Calu3 (cell line): ENCODE measurements around the gene ASIC2. TPM values are rescaled to one million over a fixed set of nuclear protein-coding genes. Genes with fewer than 3 reads are reported as not detected.

ENCODE experiments used
- BruUV-seq: library from RNA; stranded (reverse); fragments of 400-500 nt; replicated peaks from 2 replicates; lab custom pipeline; 2021; lab: Mats Ljungman, UMichigan
- CTCF ChIA-PET: fragments of 300-600 bp; sonication (Branson Sonifier 250); formaldehyde crosslinking; loops from one replicate; lab custom pipeline; 2022; ENCODE audit warnings: antibody characterized with exemption; lab: Charles Lee
- DNase-seq: peaks from one replicate; pipeline ENCODE4 v3.0.0; 2022
- H3K27ac Mint-ChIP-seq: one replicate; pipeline ENCODE4 v1.8.0; 2022; ENCODE audit warnings: mixed read lengths; ENCODE audit not compliant: unreplicated experiment
- H3K27me3 Mint-ChIP-seq: one replicate; pipeline ENCODE4 v1.8.0; 2022; ENCODE audit warnings: mixed read lengths; ENCODE audit not compliant: unreplicated experiment
- H3K36me3 Mint-ChIP-seq: one replicate; pipeline ENCODE4 v1.8.0; 2022; ENCODE audit warnings: mild to moderate bottlenecking, moderate library complexity, mixed read lengths; ENCODE audit not compliant: insufficient read depth, unreplicated experiment
- H3K4me1 Mint-ChIP-seq: one replicate; pipeline ENCODE4 v1.8.0; 2022; ENCODE audit warnings: mild to moderate bottlenecking, low read depth, mixed read lengths; ENCODE audit not compliant: unreplicated experiment
- H3K4me3 Mint-ChIP-seq: one replicate; pipeline ENCODE4 v1.8.0; 2022; ENCODE audit warnings: mild to moderate bottlenecking, low read depth, moderate library complexity, mixed read lengths; ENCODE audit not compliant: unreplicated experiment
- H3K9me3 Mint-ChIP-seq: one replicate; pipeline ENCODE4 v1.8.0; 2022; ENCODE audit warnings: low read depth, mixed read lengths; ENCODE audit not compliant: unreplicated experiment
- intact Hi-C: fragments of 100-400 bp; cut with micrococcal nuclease; formaldehyde crosslinking; loops from one replicate; pipeline ENCODE4 v1.10.0; 2022; ENCODE audit not compliant: unreplicated experiment
- total RNA-seq: library from RNA; stranded (reverse); gene quantifications from 2 replicates; pipeline ENCODE4 v1.2.3, GENCODE V29; 2022
- TF ChIP-seq, protein P1 (sequence below): fragments of 200-600 bp; IDR thresholded peaks from one replicate; pipeline ENCODE4 v1.8.0; 2022; ENCODE audit warnings: antibody characterized with exemption; ENCODE audit not compliant: unreplicated experiment

The ASIC2 gene
- total RNA-seq, 1 experiment from 2014 or later = not detected

DNA sequence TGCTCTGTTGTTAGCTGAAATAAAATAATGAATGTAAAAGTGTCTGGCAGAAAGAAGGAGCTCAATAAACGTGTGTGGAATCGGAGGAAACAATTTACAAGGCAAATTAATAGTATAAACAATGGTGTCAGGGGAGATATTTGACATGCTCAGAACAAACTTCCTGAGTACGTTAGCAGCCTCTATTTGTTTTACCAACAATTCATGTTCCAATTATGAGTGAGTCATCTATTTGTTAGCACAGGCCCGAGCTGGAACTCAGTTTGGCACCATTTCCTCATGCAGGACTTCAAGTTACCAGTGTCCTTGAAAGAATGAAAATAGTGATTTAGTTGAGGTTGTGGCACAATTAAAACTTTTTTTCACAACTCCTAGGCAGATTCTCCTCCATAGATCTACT, 9.1 kb downstream of the ASIC2 start:
- no peaks in the 10 kb centered on the region for H3K36me3 Mint-ChIP-seq
- peak; percentile 31 for DNase-seq
- intact Hi-C loops = no loop called here
- CTCF ChIA-PET = interaction anchor here (0.5 kb wide), 1 partner anchor 208 kb away, joined by 3 read pairs; no protein-coding TSS in a partner anchor
- no peak overlapping the region for H3K4me3 Mint-ChIP-seq
- no peaks in the 10 kb centered on the region for H3K9me3 Mint-ChIP-seq
- H3K4me1 Mint-ChIP-seq = peaks cover 9% of the 10 kb centered on the region
- H3K27me3 Mint-ChIP-seq = peaks cover 86% of the 10 kb centered on the region
- BruUV-seq = no TSS peak
- TF ChIP-seq, protein P1, sequence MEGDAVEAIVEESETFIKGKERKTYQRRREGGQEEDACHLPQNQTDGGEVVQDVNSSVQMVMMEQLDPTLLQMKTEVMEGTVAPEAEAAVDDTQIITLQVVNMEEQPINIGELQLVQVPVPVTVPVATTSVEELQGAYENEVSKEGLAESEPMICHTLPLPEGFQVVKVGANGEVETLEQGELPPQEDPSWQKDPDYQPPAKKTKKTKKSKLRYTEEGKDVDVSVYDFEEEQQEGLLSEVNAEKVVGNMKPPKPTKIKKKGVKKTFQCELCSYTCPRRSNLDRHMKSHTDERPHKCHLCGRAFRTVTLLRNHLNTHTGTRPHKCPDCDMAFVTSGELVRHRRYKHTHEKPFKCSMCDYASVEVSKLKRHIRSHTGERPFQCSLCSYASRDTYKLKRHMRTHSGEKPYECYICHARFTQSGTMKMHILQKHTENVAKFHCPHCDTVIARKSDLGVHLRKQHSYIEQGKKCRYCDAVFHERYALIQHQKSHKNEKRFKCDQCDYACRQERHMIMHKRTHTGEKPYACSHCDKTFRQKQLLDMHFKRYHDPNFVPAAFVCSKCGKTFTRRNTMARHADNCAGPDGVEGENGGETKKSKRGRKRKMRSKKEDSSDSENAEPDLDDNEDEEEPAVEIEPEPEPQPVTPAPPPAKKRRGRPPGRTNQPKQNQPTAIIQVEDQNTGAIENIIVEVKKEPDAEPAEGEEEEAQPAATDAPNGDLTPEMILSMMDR = no peak
- no peak overlapping the region for H3K27ac Mint-ChIP-seq

GRCh38 chr17:33280162-33280943, 12.7 kb downstream of the ASIC2 start:
- intact Hi-C loops = no loop called here
- Mint-ChIP-seq H3K4me3 (no peak overlapping the region), H3K4me1 (peaks cover 9% of the 10 kb centered on the region), H3K27ac (no peak overlapping the region), H3K9me3 (no peaks in the 10 kb centered on the region), H3K36me3 (no peaks in the 10 kb centered on the region), H3K27me3 (peaks cover 79% of the 10 kb centered on the region)
- no peak for DNase-seq
- no TSS peak for BruUV-seq
- TF ChIP-seq, protein P1 = no peak
- CTCF ChIA-PET = no interaction called here

GRCh38 chr17:33277436-33278100, 15.5 kb downstream of the ASIC2 start:
- no peaks in the 10 kb centered on the region for H3K4me1 Mint-ChIP-seq
- peaks cover 67% of the 10 kb centered on the region for H3K27me3 Mint-ChIP-seq
- no peak for DNase-seq
- no TSS peak for BruUV-seq
- TF ChIP-seq, protein P1 = no peak
- no peaks in the 10 kb centered on the region for H3K9me3 Mint-ChIP-seq
- CTCF ChIA-PET = no interaction called here
- H3K4me3 Mint-ChIP-seq = no peak overlapping the region
- intact Hi-C loops = no loop called here
- H3K36me3 Mint-ChIP-seq = no peaks in the 10 kb centered on the region
- no peak overlapping the region for H3K27ac Mint-ChIP-seq

GRCh38 chr17:33273743-33274410, 19.2 kb downstream of the ASIC2 start:
- DNase-seq = no peak
- H3K36me3 Mint-ChIP-seq = no peaks in the 10 kb centered on the region
- intact Hi-C loops = no loop called here
- H3K4me1 Mint-ChIP-seq = no peaks in the 10 kb centered on the region
- H3K27ac Mint-ChIP-seq = no peak overlapping the region
- no TSS peak for BruUV-seq
- TF ChIP-seq, protein P1 = no peak
- peaks cover 30% of the 10 kb centered on the region for H3K27me3 Mint-ChIP-seq
- no peak overlapping the region for H3K4me3 Mint-ChIP-seq
- no peaks in the 10 kb centered on the region for H3K9me3 Mint-ChIP-seq
- CTCF ChIA-PET = no interaction called here
